ENCODE data around the gene WNT6. TPM values are rescaled to one million over a fixed set of nuclear protein-coding genes. Genes with fewer than 3 reads are reported as not detected.

WNT6 gene
- total and polyA plus RNA-seq, 12 donors, result 0.15 to 3.0 (median 0.75) TPM

GRCh38 chr2:218882866-218883366 lies 23.3 kb downstream of the WNT6 start:
- DNase-seq (no peak), ATAC-seq (peak in 4 of 8 donors; percentile 19 to 54 (median 33))
- Histone ChIP-seq H3K27ac (no peak overlapping the region), H3K9me3 (peaks cover 0 to under 1% (median 0%) of the 10 kb centered on the region in 11 donors), H3K27me3 (peaks cover 24 to 87% (median 76%) of the 10 kb centered on the region in 7 donors), H3K4me1 (peaks cover 0 to 31% (median 26%) of the 10 kb centered on the region in 9 donors), H3K36me3 (no peaks in the 10 kb centered on the region), H3K4me3 (peak overlapping the region in 6 of 10 donors; percentile 27 to 41 (median 35))
- intact Hi-C loops (cut with DNase I), result no loop called here
- WGBS, 2 donors, result 32 to 47% methylated on average over 4 of the region's 4 CpGs
- TF ChIP-seq CTCF (IDR thresholded peaks at IDR 0.05), result no peak

- no peak for DNase-seq
- H3K4me1 ChIP-seq, result peaks cover 0 to 31% (median 26%) of the 10 kb centered on the region in 9 donors
- H3K27ac ChIP-seq, result no peak overlapping the region
- peaks cover 24 to 78% (median 67%) of the 10 kb centered on the region in 7 donors for H3K27me3 ChIP-seq
- peak in 5 of 8 donors; percentile 20 to 57 (median 27) for ATAC-seq
- WGBS, 2 donors, result 7% methylated on average over 58 to 82 of the region's 89 CpGs
- peaks cover 0 to 7% (median 0%) of the 10 kb centered on the region in 11 donors for H3K9me3 ChIP-seq
- TF ChIP-seq CTCF (IDR thresholded peaks at IDR 0.05), result no peak
- intact Hi-C loops (cut with DNase I), result no loop called here
- peak overlapping the region in 9 of 10 donors; percentile 23 to 41 (median 34) for H3K4me3 ChIP-seq
- H3K36me3 ChIP-seq, result no peaks in the 10 kb centered on the region
Measured at GRCh38 chr2:218883491-218884490, 24.2 kb downstream of the WNT6 start.

DNA sequence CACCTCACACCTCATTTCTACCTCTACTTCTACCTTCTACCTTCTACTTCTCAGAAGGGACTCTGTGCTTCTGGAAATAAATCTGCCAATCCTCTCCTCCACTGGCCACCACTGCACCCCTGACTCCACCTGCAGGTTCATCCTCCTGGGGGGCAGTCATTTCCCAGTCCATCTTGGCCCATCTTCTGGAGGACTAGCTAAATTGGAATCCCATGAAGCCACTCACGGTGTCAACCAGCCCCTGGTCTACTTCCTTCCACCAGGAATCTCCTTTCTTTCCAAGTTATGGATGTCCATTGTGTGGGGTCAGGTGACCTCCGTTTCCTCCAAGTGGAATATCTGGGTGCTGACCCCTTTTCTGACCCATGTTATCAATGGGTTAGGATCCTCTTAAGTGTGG lies 24.9 kb downstream of the WNT6 start:
- WGBS, 2 donors, result 79 to 89% methylated on average over 2 of the region's 2 CpGs
- intact Hi-C loops (cut with DNase I), result no loop called here
- ATAC-seq, result no peak
- DNase-seq, result no peak
- Histone ChIP-seq H3K9me3 (peaks cover 0 to 7% (median 0%) of the 10 kb centered on the region in 11 donors), H3K4me1 (peaks cover 0 to 28% (median 25%) of the 10 kb centered on the region in 9 donors), H3K4me3 (no peak overlapping the region), H3K27ac (no peak overlapping the region), H3K36me3 (no peaks in the 10 kb centered on the region), H3K27me3 (peaks cover 18 to 71% (median 60%) of the 10 kb centered on the region in 7 donors)
- no peak for TF ChIP-seq CTCF (IDR thresholded peaks at IDR 0.05)

Data from heart right ventricle (tissue), 16 donors.